ENCODE data around the gene BZW2.

DNA sequence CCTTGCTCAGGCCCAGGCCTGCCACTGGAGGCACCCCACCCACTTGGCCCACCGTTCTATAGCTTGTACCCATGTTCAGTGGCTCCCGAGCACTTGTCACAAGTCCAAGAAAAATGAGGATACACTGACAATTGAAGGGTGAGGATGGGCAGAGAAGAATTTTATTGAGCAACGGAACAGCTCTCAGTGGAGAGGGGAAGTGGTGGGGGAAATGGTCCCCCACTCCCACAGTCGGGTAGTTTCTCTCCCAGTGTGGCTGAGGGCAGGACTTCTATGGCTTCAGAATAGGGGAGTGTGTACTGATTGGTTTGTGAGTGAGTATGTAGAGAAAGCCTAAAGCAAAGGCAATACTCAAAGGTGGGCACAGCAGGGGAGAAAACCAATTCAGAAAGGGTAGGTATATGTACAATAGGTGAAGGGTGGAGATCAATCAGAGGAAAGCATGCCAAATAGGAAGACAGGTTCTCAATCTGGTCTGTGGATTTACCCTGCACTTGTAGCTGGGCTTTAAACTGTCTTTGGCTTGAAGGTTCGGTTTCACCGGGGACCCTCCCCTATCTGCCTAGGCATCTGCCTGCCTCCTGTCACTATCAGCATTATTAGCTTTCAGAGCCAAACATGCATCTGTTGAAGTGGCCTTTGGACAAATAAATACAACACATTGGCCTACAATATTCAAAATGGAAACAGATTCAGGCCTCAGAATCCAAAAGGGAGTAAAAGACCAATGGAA, 98.7 kb downstream of the BZW2 start:
- TF ChIP-seq, protein P1, sequence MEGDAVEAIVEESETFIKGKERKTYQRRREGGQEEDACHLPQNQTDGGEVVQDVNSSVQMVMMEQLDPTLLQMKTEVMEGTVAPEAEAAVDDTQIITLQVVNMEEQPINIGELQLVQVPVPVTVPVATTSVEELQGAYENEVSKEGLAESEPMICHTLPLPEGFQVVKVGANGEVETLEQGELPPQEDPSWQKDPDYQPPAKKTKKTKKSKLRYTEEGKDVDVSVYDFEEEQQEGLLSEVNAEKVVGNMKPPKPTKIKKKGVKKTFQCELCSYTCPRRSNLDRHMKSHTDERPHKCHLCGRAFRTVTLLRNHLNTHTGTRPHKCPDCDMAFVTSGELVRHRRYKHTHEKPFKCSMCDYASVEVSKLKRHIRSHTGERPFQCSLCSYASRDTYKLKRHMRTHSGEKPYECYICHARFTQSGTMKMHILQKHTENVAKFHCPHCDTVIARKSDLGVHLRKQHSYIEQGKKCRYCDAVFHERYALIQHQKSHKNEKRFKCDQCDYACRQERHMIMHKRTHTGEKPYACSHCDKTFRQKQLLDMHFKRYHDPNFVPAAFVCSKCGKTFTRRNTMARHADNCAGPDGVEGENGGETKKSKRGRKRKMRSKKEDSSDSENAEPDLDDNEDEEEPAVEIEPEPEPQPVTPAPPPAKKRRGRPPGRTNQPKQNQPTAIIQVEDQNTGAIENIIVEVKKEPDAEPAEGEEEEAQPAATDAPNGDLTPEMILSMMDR (IDR thresholded peaks at IDR 0.05) = no peak
- TF ChIP-seq POLR2A (IDR thresholded peaks at IDR 0.05) (no peak), EP300 (IDR thresholded peaks at IDR 0.05) (no peak)

Data from tibial nerve (tissue), 4 donors.